PFSK-1 (cell line): ENCODE results near the gene KLF8.

Experiments
- FOXP2 ChIP-seq: optimal IDR thresholded peaks from 2 replicates; pipeline ENCODE3; 2011; ENCODE audit warnings: borderline replicate concordance, control low read depth, inconsistent platforms; ENCODE audit not compliant: insufficient read depth; ENCODE audit errors: extremely low read length, extremely low read depth
- POLR2AphosphoS5 ChIP-seq: IDR thresholded peaks from 2 replicates; pipeline ENCODE4 v1.6.1; 2012; ENCODE audit warnings: low read depth, mild to moderate bottlenecking, control low read depth, low read length, moderate library complexity
- REST ChIP-seq, 2 experiments: IDR thresholded peaks; 2 replicates each; pipeline versions ENCODE4 v1.6.1 to v1.8.0; 2011 to 2012; ENCODE audit warnings: low read depth in 2 of 2, low read length in 2 of 2, control low read depth in 1 of 2, inconsistent platforms in 1 of 2, mild to moderate bottlenecking in 1 of 2, moderate library complexity in 1 of 2; ENCODE audit not compliant: insufficient read depth in 1 of 2
- SIN3A ChIP-seq: IDR thresholded peaks from 2 replicates; pipeline ENCODE4 v1.6.1; 2012; ENCODE audit warnings: mild to moderate bottlenecking, low read length, moderate library complexity, borderline replicate concordance; ENCODE audit not compliant: insufficient read depth
- TAF1 ChIP-seq: IDR thresholded peaks from 2 replicates; pipeline ENCODE4 v1.6.1; 2012; ENCODE audit warnings: low read length, control low read depth, borderline replicate concordance; ENCODE audit not compliant: insufficient read depth

The KLF8 gene

DNA sequence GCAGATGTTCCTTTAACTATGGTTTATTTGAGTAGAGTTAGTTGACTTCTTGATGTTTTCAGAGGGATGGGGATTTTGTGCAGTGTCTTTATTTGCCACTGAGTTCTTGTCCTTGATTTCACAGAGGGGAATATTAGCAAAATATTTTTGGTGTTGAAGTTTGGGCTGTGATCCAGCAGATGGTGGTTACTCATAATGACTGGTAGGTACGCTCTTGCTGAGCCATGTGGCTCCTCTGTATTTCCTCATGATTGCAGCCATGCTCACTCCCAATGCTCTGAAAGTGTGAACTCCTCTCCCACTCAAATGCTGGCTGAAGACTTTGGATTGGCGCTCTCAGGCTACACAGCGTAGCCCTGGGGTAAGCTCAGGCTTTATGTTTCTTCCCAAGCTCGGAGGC, 77.7 kb downstream of the KLF8 start:
- TF ChIP-seq SIN3A: no peak
- TF ChIP-seq TAF1: no peak
- no peak for TF ChIP-seq FOXP2

DNA sequence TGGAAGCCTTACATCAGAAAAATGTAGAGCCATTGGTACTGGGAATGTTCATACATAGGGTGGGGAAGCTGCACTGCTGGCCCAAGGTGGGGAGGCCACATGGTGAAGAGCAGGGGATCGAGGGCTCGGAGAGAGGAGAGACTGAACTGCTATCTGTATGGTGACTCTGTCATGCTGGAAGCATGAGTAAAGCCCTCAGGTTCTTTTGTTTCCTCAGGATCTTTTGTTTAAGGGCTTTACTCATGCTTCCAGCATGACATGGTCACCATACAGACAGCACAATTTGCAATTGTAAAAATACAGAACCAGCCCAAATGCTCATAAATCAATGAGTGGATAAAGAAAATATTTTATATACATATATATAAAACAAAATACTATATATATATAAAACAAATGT, 78.4 kb downstream of the KLF8 start:
- no peak for TF ChIP-seq REST (IDR thresholded peaks at IDR 0.05; ENCODE audit: insufficient read depth in 1 of 2, low read depth in 2 of 2, low read length in 2 of 2)
- TF ChIP-seq POLR2AphosphoS5: no peak
- no peak for TF ChIP-seq FOXP2
- TF ChIP-seq TAF1: no peak
- no peak for TF ChIP-seq SIN3A

GRCh38 chrX:56313308-56313707, 81.2 kb downstream of the KLF8 start:
- no peak for TF ChIP-seq SIN3A
- TF ChIP-seq TAF1: no peak
- no peak for TF ChIP-seq POLR2AphosphoS5
- no peak for TF ChIP-seq REST (IDR thresholded peaks at IDR 0.05; ENCODE audit: insufficient read depth in 1 of 2, low read depth in 2 of 2, low read length in 2 of 2)
- no peak for TF ChIP-seq FOXP2

- TF ChIP-seq TAF1 (no peak), REST (IDR thresholded peaks at IDR 0.05; ENCODE audit: insufficient read depth in 1 of 2, low read depth in 2 of 2, low read length in 2 of 2) (no peak), POLR2AphosphoS5 (no peak), FOXP2 (no peak), SIN3A (no peak)
Measured at GRCh38 chrX:56314334-56314733, 82.2 kb downstream of the KLF8 start.

DNA sequence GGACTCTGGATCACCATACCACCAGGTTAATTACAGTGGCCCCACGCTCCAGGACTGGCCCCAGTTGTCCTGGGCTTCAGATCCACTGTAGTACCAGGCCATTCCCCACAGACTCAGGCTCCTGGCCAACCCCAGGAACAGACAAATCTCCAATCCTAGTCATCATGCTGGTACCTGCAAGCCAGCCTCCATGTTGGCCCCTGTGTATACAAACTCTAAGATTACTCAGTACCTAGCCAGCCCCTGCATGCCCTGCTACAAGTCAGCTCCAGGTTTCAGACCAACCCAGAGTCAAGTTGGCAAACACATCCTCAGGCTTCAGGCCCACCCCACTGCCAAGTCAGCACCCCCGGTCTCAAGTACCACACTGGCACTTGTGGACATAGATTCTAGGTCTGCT, 85.9 kb downstream of the KLF8 start:
- TF ChIP-seq REST (IDR thresholded peaks at IDR 0.05; ENCODE audit: insufficient read depth in 1 of 2, low read depth in 2 of 2, low read length in 2 of 2) (no peak), POLR2AphosphoS5 (no peak), TAF1 (no peak), FOXP2 (no peak), SIN3A (no peak)
